K562 (cell line): Measurements from ENCODE around the gene ZFP57. TPM values are rescaled to one million over a fixed set of nuclear protein-coding genes. Genes with fewer than 3 reads are reported as not detected.
A peak's percentile ranks its signal among the peaks of the same experiment; 100 is the strongest.

ENCODE experiments used
- ATF7 ChIP-seq: fragments of 450-650 bp; IDR thresholded peaks from 2 replicates; pipeline ENCODE4 v1.7.1; 2014; ENCODE audit warnings: mild to moderate bottlenecking, moderate library complexity
- CEBPG ChIP-seq, 3 experiments: fragments of 200-800 bp in 1 of 3; sonication (Bioruptor generic) in 1 of 3; sonication (generic) in 1 of 3; formaldehyde crosslinking in 1 of 3; IDR thresholded peaks in 2 of 3; conservative IDR thresholded peaks in 1 of 3; 2 replicates each; pipeline versions ENCODE4 v1.6.1 to v1.8.0; 2016 to 2022; ENCODE audit warnings: missing compliant biosample characterization in 2 of 3, missing genetic modification characterization in 2 of 3, mild to moderate bottlenecking in 1 of 3, missing genetic modification reagents in 1 of 3
- CHCHD3 ChIP-seq: fragments of 250-450 bp; sonication (Bioruptor Pico); IDR thresholded peaks from 2 replicates; pipeline ENCODE4 v2.1.2; 2022; ENCODE audit warnings: mild to moderate bottlenecking
- E4F1 ChIP-seq: fragments of 250-450 bp; sonication (Bioruptor Pico); IDR thresholded peaks from 2 replicates; pipeline ENCODE4 v1.5.0; 2021; ENCODE audit warnings: mild to moderate bottlenecking, borderline replicate concordance
- GTF2E2 ChIP-seq: fragments of 200-800 bp; sonication (Bioruptor generic); IDR thresholded peaks from 2 replicates; pipeline ENCODE4 v1.6.1; 2016; ENCODE audit warnings: missing genetic modification characterization, missing compliant biosample characterization
- HDAC2 ChIP-seq: fragments of 450-650 bp; IDR thresholded peaks from 2 replicates; pipeline ENCODE4 v1.6.1; 2016; ENCODE audit warnings: mild to moderate bottlenecking
- HNRNPH1 ChIP-seq: fragments of 200-400 bp; formaldehyde crosslinking; optimal IDR thresholded peaks from 2 replicates; pipeline ENCODE3; 2017; ENCODE audit warnings: low read depth, mild to moderate bottlenecking, low read length, moderate library complexity
- HNRNPL ChIP-seq: fragments of 200-400 bp; formaldehyde crosslinking; IDR thresholded peaks from 2 replicates; pipeline ENCODE4 v1.6.1; 2017; ENCODE audit warnings: low read depth, mild to moderate bottlenecking, low read length
- HNRNPUL1 ChIP-seq: fragments of 200-400 bp; formaldehyde crosslinking; IDR thresholded peaks from 2 replicates; pipeline ENCODE4 v1.6.1; 2017; ENCODE audit warnings: low read length
- KAT7 ChIP-seq: sonication (generic); formaldehyde crosslinking; IDR thresholded peaks from 2 replicates; pipeline ENCODE4 v1.8.0; 2022; ENCODE audit warnings: missing genetic modification reagents, mild to moderate bottlenecking, borderline replicate concordance
- PCBP1 ChIP-seq: fragments of 200-400 bp; formaldehyde crosslinking; IDR thresholded peaks from 2 replicates; pipeline ENCODE4 v1.6.1; 2018; ENCODE audit warnings: mild to moderate bottlenecking, low read depth, low read length; ENCODE audit not compliant: poor library complexity, severe bottlenecking
- PHF8 ChIP-seq: fragments of 200-600 bp; sonication (generic); IDR thresholded peaks from 2 replicates; pipeline ENCODE4 v1.6.1; 2012; ENCODE audit warnings: mixed run types, mild to moderate bottlenecking, inconsistent platforms, low read length, moderate library complexity, borderline replicate concordance
- RBM17 ChIP-seq: fragments of 200-400 bp; formaldehyde crosslinking; IDR thresholded peaks from 2 replicates; pipeline ENCODE4 v1.6.1; 2017; ENCODE audit warnings: low read depth, mild to moderate bottlenecking, low read length, borderline replicate concordance
- TRIM24 ChIP-seq, 2 experiments: fragments of 450-650 bp; IDR thresholded peaks; 2 replicates each; pipeline ENCODE4 v1.6.1; 2016
- XRCC5 ChIP-seq: fragments of 200-400 bp; formaldehyde crosslinking; IDR thresholded peaks from 2 replicates; pipeline ENCODE4 v1.6.1; 2017; ENCODE audit warnings: low read depth, mild to moderate bottlenecking, low read length
- ZBTB26 ChIP-seq: fragments of 450-650 bp; formaldehyde crosslinking; IDR thresholded peaks from 2 replicates; pipeline ENCODE4 v1.4.0; 2022; ENCODE audit warnings: missing genetic modification characterization
- ZBTB5 ChIP-seq: fragments of 450-650 bp; IDR thresholded peaks from 2 replicates; pipeline ENCODE4 v1.6.1; 2017; ENCODE audit warnings: antibody characterized with exemption
- ZEB2 ChIP-seq: fragments of 450-650 bp; IDR thresholded peaks from 2 replicates; pipeline ENCODE4 v1.6.1; 2016
- ZNF184 ChIP-seq: sonication (generic); formaldehyde crosslinking; IDR thresholded peaks from 2 replicates; pipeline ENCODE4 v1.5.0; 2020; ENCODE audit warnings: missing genetic modification reagents
- ZNF584 ChIP-seq: fragments of 200-800 bp; sonication (Bioruptor generic); IDR thresholded peaks from 2 replicates; pipeline ENCODE4 v1.6.1; 2016; ENCODE audit warnings: low read depth, mild to moderate bottlenecking, missing genetic modification characterization, missing compliant biosample characterization
- ZNF717 ChIP-seq: fragments of 250-450 bp; sonication (Bioruptor Pico); IDR thresholded peaks from 2 replicates; pipeline ENCODE4 v1.5.0; 2021
- polyA plus RNA-seq, 8 experiments: library from polyadenylated mRNA; depleted of rRNA in 4 of 8; stranded (reverse) in 5 of 8; unstranded in 3 of 8; fragments of >200 nt; fragmentation: Nextera tagmentation in 2 of 8; fragmentation: Illumina TruSeq in 1 of 8; extraction: Ambion mirVana in 2 of 8; extraction: Trizol in 1 of 8; gene quantifications; 2 replicates each; pipeline versions ENCODE4 v1.2.1 to v1.2.3, GENCODE V29; 2011 to 2014; ENCODE audit warnings: inconsistent platforms in 1 of 8, missing spikeins in 1 of 8
- total RNA-seq, 7 experiments: library from RNA; depleted of rRNA in 6 of 7; stranded (reverse); fragments of >200 nt in 6 of 7; fragmentation: Illumina TruSeq in 2 of 7; extraction: Trizol in 2 of 7; gene quantifications; 2 replicates each; pipeline versions ENCODE4 v1.2.1 to v1.2.3, GENCODE V29; 2011 to 2021; ENCODE audit warnings: low replicate concordance in 1 of 7

ZFP57 gene
- total and polyA plus RNA-seq, 9 of the 15 experiments (the other 6 are each of a cell fraction or from before 2014, with no cell fraction given), result 0.04 to 0.28 (median 0.13) TPM

GRCh38 chr6:29628419-29629281 lies 52.3 kb downstream of the ZFP57 start (continued):
- peak; percentile 71; the same call in 1 of the 2 replicates for TF ChIP-seq PHF8
- no peak for TF ChIP-seq HNRNPH1
- TF ChIP-seq CEBPG (CRISPR knock-in tag; IDR thresholded peaks at IDR 0.05), result no peak
- no peak for TF ChIP-seq CEBPG (tag; conservative IDR thresholded peaks at IDR 0.05 in 1 of 2, IDR thresholded peaks at IDR 0.05 in 1 of 2)
- TF ChIP-seq HNRNPL, result no peak
- TF ChIP-seq ZNF184 (CRISPR knock-in tag), result peak; percentile 59; the same call in 1 of the 2 replicates
- no peak for TF ChIP-seq GTF2E2 (tag)
- TF ChIP-seq E4F1 (CRISPR knock-in tag), result no peak
- no peak for TF ChIP-seq KAT7
- TF ChIP-seq HNRNPUL1, result no peak
- peak; percentile 54; the same call in 1 of the 2 replicates for TF ChIP-seq ZBTB5
- TF ChIP-seq HDAC2, result peak; percentile 71
- peak; percentile 28 to 53; a peak in 1 of 4 replicates for TF ChIP-seq TRIM24 (IDR thresholded peaks at IDR 0.05)
- TF ChIP-seq PCBP1, result no peak
- TF ChIP-seq RBM17, result no peak
- TF ChIP-seq ZBTB26 (CRISPR knock-in tag), result peak; percentile 92
- peak; percentile 59 for TF ChIP-seq ATF7
- no peak; the same call in 1 of the 2 replicates for TF ChIP-seq XRCC5
- no peak for TF ChIP-seq ZNF717 (CRISPR knock-in tag)
- no peak for TF ChIP-seq ZNF584
- TF ChIP-seq CHCHD3 (CRISPR knock-in tag), result no peak
- peak; percentile 52 for TF ChIP-seq ZEB2
